Tibial nerve (tissue), 4 donors: Measurements from ENCODE around the gene PHLPP1. TPM values are rescaled to one million over a fixed set of nuclear protein-coding genes. Genes with fewer than 3 reads are reported as not detected.
A peak's percentile ranks its signal among the peaks of the same experiment; 100 is the strongest.

Experiments used
- DNase-seq, 2 donors: peaks; one replicate each; pipeline ENCODE4 v3.0.0-alpha.2; 2019; ENCODE audit warnings: low spot score in 2 of 2
- H3K27ac ChIP-seq, 4 donors: fragments of 200-600 bp; sonication (generic) in 3 of 4; one replicate each; pipeline ENCODE4 v1.5.1; 2017 to 2019; ENCODE audit warnings: mild to moderate bottlenecking in 1 of 4
- H3K27me3 ChIP-seq, 2 donors: fragments of 200-600 bp; sonication (generic) in 1 of 2; one replicate each; pipeline versions ENCODE4 v1.5.1 to v1.6.0; 2017 to 2019
- H3K36me3 ChIP-seq, 3 donors: fragments of 200-600 bp; sonication (generic); one replicate each; pipeline ENCODE4 v1.5.1; 2018 to 2019
- H3K4me1 ChIP-seq, 4 donors: fragments of 200-600 bp; sonication (generic) in 3 of 4; one replicate each; pipeline ENCODE4 v1.5.1; 2017 to 2019
- H3K4me3 ChIP-seq, 4 donors: fragments of 200-600 bp; sonication (generic) in 3 of 4; one replicate each; pipeline ENCODE4 v1.5.1; 2017 to 2019; ENCODE audit warnings: mild to moderate bottlenecking in 1 of 4, moderate library complexity in 1 of 4
- H3K9me3 ChIP-seq, 4 donors: fragments of 200-600 bp; sonication (generic) in 3 of 4; one replicate each; pipeline ENCODE4 v1.5.1; 2017 to 2019
- EP300 ChIP-seq, 2 donors: sonication (generic); formaldehyde crosslinking; IDR thresholded peaks; one replicate each; pipeline ENCODE4 v1.6.1; 2017; ENCODE audit warnings: antibody characterized with exemption in 2 of 2, mild to moderate bottlenecking in 1 of 2
- POLR2A ChIP-seq, 2 donors: fragments of 450-650 bp; IDR thresholded peaks; one replicate each; pipeline ENCODE4 v1.6.1; 2017; ENCODE audit warnings: antibody characterized with exemption in 2 of 2, mild to moderate bottlenecking in 2 of 2, moderate library complexity in 2 of 2
- WGBS, 2 donors: methylation state at CpG; one replicate each; pipeline ENCODE4 v1.1.5; 2018; 5-methylcytosine and 5-hydroxymethylcytosine counted together
- total RNA-seq, 4 donors: library from RNA; depleted of rRNA; stranded (reverse); fragments of >200 nt; gene quantifications; one replicate each; pipeline ENCODE4 v1.1.0, GENCODE V29; 2016
- TF ChIP-seq, protein P1 (sequence below), 5 experiments: fragments of 200-600 bp in 3 of 5; fragments of 450-650 bp in 2 of 5; sonication (generic) in 3 of 5; IDR thresholded peaks; one replicate each; pipeline ENCODE4 v1.5.1; 2016 to 2019; ENCODE audit warnings: antibody characterized with exemption in 5 of 5, mild to moderate bottlenecking in 3 of 5, moderate library complexity in 2 of 5

PHLPP1 gene
- total RNA-seq, 4 donors from 2014 or later: 11.4 to 16.1 (median 14.5) TPM

GRCh38 chr18:62880034-62880433 is 164.7 kb downstream of the PHLPP1 start:
- Histone ChIP-seq H3K27me3 (no peaks in the 10 kb centered on the region), H3K9me3 (no peaks in the 10 kb centered on the region), H3K27ac (no peak overlapping the region), H3K4me1 (peaks cover 0 to 39% (median 6%) of the 10 kb centered on the region in 4 donors), H3K36me3 (no peaks in the 10 kb centered on the region), H3K4me3 (no peak overlapping the region)
- WGBS, 2 donors: 97 to 100% methylated on average over 1 of the region's 1 CpG
- DNase-seq: no peak
- TF ChIP-seq, protein P1, sequence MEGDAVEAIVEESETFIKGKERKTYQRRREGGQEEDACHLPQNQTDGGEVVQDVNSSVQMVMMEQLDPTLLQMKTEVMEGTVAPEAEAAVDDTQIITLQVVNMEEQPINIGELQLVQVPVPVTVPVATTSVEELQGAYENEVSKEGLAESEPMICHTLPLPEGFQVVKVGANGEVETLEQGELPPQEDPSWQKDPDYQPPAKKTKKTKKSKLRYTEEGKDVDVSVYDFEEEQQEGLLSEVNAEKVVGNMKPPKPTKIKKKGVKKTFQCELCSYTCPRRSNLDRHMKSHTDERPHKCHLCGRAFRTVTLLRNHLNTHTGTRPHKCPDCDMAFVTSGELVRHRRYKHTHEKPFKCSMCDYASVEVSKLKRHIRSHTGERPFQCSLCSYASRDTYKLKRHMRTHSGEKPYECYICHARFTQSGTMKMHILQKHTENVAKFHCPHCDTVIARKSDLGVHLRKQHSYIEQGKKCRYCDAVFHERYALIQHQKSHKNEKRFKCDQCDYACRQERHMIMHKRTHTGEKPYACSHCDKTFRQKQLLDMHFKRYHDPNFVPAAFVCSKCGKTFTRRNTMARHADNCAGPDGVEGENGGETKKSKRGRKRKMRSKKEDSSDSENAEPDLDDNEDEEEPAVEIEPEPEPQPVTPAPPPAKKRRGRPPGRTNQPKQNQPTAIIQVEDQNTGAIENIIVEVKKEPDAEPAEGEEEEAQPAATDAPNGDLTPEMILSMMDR (IDR thresholded peaks at IDR 0.05): no peak
- TF ChIP-seq EP300 (IDR thresholded peaks at IDR 0.05): no peak
- no peak for TF ChIP-seq POLR2A (IDR thresholded peaks at IDR 0.05)

DNA sequence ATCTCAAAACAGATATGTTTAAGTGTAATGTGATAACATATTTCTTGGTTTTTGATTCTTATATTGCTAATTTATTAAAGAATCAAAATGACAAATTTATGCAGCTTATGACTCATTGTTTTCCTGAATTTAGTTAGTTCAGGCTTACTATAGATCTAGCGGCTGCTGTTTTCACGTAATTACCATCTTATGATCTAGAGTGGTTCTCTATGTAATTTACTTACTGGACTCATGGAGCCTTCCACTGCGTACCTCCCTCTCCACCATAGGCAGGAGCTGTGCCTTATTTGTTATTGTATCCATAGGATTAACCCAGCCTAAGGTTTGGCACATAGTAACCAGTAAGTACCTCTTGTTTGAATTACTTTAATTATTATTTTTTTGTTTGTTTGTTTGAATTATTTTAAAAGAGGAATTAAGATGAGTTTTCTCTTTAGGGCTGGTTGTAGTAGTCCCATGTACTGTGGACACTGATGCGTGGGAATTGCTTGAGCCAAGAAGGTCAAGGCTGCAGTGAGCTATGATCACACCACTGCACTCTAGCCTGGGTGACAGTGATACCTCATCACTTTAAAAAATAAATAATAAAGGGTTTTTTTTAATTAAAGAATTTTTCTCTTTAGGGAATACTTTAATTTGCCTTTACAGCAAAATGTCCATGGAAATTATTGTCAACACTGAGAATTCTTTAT is 165.5 kb downstream of the PHLPP1 start:
- no peak for TF ChIP-seq EP300 (IDR thresholded peaks at IDR 0.05)
- no peak for TF ChIP-seq POLR2A (IDR thresholded peaks at IDR 0.05)
- no peak for DNase-seq
- no peak overlapping the region for H3K27ac ChIP-seq
- 92 to 94% methylated on average over 4 of the region's 4 CpGs for WGBS, 2 donors
- H3K4me1 ChIP-seq: peaks cover 0 to 42% (median 6%) of the 10 kb centered on the region in 4 donors
- no peak overlapping the region for H3K4me3 ChIP-seq
- H3K9me3 ChIP-seq: no peaks in the 10 kb centered on the region
- no peaks in the 10 kb centered on the region for H3K27me3 ChIP-seq
- no peaks in the 10 kb centered on the region for H3K36me3 ChIP-seq

- Histone ChIP-seq H3K27me3 (no peaks in the 10 kb centered on the region), H3K4me3 (no peak overlapping the region), H3K27ac (peak overlapping the region in 1 of 4 donors; percentile 68), H3K36me3 (no peaks in the 10 kb centered on the region), H3K9me3 (no peaks in the 10 kb centered on the region), H3K4me1 (peaks cover 0 to 41% (median 6%) of the 10 kb centered on the region in 4 donors)
- TF ChIP-seq EP300 (IDR thresholded peaks at IDR 0.05) (peak in 1 of 2 donors; percentile 76), POLR2A (IDR thresholded peaks at IDR 0.05) (no peak)
- 44% methylated on average over 4 of the region's 4 CpGs for WGBS, 2 donors
- DNase-seq: peak in 1 of 2 donors; percentile 50
Observed at GRCh38 chr18:62881509-62882016, 166.2 kb downstream of the PHLPP1 start.

DNA sequence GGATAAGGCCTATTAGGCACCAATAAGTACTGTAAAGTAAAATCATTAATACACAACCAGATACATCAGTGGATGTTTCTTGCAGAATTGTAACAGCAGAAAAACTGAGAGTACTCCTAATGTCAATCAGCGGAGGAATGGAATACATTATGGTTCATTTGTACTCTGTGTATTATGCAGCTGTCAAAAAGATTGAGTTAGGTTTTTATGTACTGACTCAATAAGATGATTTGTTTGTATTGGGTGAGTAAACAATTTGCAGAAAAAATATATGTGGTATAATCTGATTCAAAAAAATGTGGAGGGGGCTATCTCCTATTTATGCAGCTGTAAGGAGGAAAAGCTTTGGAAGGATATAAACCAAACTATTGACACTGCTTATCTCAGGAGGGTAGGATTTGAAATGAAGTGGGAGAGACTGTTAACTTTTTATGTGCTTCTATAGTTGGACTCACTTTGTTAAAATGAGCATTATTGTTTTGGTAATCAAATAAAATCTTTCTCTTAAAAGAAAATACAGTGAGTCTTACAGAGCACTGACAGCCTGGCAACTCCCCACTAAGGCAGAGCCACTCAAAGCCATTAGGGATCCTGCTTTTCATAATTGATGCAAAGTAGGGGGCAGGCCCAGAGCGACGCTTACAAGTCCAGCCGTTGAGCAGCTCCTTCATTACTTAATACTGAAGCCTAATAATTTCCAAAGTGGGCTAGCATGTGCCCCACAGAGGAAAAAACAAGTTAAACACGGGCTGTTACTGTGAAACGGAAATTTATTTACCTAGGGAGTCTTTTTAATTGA is 168.8 kb downstream of the PHLPP1 start:
- DNase-seq: no peak
- Histone ChIP-seq H3K36me3 (no peaks in the 10 kb centered on the region), H3K4me3 (no peak overlapping the region), H3K27ac (no peak overlapping the region), H3K9me3 (no peaks in the 10 kb centered on the region), H3K4me1 (peaks cover 0 to 30% (median 5%) of the 10 kb centered on the region in 4 donors), H3K27me3 (no peaks in the 10 kb centered on the region)
- TF ChIP-seq, protein P1 (IDR thresholded peaks at IDR 0.05): no peak
- WGBS, 2 donors: 75 to 80% methylated on average over 6 of the region's 6 CpGs

DNA sequence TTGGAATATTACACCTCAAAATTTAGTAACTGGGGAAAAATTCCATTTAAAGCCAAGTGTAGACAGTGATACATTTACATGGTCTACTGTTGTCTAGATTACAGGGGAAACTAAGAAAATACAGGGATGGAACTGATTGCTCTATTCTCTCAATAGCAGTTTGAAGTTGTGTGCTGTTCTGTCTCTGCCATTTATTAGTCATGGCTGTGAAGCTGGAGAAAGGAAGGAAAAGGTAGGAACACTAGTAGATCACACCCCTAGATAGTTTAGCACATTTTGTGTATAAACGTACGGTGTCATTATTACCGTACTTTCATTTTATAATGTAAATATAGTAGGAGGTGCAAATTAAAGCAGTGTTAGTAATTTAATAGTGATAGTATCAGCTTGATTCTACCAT is 170.5 kb downstream of the PHLPP1 start:
- Histone ChIP-seq H3K4me1 (peaks cover 0 to 31% (median 5%) of the 10 kb centered on the region in 4 donors), H3K4me3 (no peak overlapping the region), H3K9me3 (no peaks in the 10 kb centered on the region), H3K36me3 (no peaks in the 10 kb centered on the region), H3K27ac (no peak overlapping the region), H3K27me3 (no peaks in the 10 kb centered on the region)
- 85 to 92% methylated on average over 3 of the region's 3 CpGs for WGBS, 2 donors
- TF ChIP-seq, protein P1 (IDR thresholded peaks at IDR 0.05): no peak
- TF ChIP-seq EP300 (IDR thresholded peaks at IDR 0.05): no peak
- no peak for TF ChIP-seq POLR2A (IDR thresholded peaks at IDR 0.05)
- DNase-seq: no peak
